Measurements from ENCODE around the gene OPN4.

OPN4 gene

DNA sequence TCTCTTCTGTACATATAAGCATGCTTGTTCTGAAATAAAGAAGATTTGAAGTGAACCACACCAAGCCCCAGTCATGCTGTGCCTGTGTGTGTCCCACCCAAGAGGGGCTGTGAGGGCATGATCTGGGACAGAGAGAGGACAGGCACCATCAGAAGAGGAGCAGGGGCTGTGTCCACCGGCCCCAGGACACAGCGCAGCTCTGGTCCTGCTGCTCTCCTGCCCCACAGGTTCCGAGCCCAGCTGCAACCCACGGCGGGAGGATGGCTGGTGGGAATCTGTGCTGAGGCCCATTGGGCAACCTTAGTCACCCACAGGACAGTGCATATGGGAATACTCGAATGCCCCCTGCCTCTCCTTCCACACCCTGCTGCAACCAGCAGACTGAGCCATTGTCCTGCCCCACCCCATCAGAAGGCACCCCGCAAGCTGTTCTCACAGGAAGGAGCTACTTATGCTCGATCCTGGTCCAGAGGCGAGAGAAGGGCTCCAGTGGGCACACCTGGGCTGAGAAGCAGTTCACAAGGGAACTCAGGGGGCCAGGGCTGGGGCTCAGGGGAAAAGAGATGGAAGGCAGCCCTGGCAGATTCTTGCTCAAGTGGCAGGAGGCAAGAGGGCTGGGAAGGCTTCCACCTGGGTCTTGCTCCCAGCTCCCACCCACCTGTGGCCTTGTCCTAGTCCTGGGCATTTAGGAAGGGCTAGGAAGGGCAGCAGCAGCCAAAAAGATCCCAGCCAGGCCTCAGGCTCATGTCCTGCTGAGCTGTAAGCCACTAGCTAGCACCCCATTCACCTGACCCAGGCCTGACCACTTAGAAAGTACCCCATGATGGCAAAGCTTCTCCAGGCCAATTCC lies 45.9 kb downstream of the OPN4 start:
- DNase-seq (ENCODE audit: low read depth) = no peak

- DNase-seq (ENCODE audit: low read depth) = no peak
Measured at GRCh38 chr10:86700851-86701617, 46.7 kb downstream of the OPN4 start.

DNA sequence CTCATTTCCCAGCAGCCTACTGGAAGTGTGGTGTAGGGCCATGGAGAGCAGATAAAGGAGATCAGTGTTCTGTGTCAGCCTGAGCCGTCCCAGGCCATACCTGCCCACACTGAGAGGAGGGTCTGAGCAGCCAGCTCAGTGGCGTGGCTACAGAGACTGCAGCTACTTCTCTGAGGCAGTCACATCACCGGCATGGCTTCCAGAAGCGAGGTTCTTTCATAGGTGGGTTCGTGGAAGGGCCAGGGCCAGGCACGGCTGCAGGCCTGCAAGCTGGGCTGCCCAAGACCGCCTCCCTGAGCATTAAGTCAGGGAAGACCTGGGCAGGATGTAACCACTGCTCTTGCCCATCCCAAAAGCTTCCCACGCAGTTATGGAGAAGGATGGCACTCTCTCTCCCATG lies 48.8 kb downstream of the OPN4 start:
- DNase-seq (ENCODE audit: low read depth) = no peak

DNA sequence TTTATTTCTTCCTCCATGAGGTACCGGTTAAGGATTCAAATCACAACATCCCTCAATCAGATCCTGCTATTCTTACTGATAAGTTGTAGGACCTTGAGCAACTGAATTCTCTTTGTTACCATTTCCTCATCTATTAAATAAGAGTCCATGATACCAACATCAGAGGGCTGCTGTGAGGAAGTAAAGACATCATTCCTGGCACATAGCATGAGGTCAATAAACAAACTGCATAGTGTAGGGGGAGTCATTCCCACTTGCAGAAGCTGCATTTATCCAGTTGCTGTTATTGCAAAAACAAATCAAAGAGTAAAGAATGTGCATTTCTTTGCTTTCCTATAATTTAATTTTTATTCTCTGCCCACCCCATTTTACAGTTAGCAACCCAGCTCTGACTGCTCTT lies 50.8 kb downstream of the OPN4 start:
- no peak for DNase-seq (ENCODE audit: low read depth)

DNA sequence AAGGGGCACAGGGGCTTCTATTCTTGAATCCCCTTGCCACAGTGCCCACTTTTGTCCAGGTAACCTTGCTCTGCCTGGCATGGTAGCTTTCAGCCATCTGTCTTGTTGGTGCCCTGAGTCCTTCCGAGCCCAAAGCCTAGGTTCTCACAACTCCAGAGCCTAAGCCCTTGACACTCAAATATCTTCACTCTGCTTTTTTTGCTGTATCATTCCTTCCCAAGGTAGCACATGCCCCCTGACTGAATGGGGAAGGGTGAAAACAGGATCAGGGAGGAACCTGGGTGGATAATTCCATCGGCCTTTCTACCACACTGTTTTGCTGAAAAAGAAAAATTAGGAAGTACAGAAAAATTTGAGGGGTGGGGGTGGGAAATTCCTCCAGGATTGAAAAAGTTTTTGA lies 51.6 kb downstream of the OPN4 start:
- no peak for DNase-seq (ENCODE audit: low read depth)

- DNase-seq (ENCODE audit: low read depth) = no peak
Measured at GRCh38 chr10:86706401-86706841, 52.1 kb downstream of the OPN4 start.

DNA sequence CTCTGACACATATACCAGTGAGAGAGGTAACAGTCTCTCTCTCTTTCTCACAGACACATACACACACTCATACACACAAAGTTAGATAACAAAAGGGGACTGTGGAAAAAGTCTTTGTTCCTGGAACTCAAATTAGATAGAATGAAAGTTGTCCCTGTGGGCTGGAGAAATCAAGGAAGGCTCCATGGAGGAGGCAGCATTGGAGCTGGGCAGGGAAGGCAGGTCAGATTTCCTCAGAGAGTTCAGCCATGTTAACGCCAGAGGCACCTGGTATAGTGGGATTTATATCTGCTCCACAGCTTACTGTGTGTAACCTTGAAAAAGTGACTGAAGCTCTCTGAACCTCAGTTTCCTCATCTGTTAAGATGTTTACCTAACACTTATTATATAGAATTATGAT lies 52.6 kb downstream of the OPN4 start:
- no peak for DNase-seq (ENCODE audit: low read depth)

DNA sequence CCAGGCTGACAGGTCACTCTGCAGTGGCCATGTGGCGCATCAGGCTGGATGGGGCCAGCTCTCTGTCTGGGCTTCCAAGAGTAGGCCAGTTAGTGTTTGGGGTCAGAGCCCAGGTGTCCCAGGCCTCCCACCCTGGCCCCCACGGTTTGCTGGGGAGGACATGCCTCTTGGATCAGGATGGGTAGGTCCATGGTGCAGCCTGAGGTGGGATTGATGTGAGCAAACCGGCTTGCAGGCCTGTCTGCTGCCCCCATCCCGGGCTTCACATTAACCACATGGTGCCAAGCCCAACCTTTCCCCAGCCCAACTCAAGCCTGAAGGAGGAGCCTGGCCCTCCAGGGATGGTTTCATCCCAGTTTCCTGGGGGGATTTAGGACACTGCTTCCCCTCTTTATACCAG lies 53.2 kb downstream of the OPN4 start:
- no peak for DNase-seq (ENCODE audit: low read depth)

GRCh38 chr10:86708068-86708782 lies 53.9 kb downstream of the OPN4 start:
- DNase-seq (ENCODE audit: low read depth) = no peak

DNA sequence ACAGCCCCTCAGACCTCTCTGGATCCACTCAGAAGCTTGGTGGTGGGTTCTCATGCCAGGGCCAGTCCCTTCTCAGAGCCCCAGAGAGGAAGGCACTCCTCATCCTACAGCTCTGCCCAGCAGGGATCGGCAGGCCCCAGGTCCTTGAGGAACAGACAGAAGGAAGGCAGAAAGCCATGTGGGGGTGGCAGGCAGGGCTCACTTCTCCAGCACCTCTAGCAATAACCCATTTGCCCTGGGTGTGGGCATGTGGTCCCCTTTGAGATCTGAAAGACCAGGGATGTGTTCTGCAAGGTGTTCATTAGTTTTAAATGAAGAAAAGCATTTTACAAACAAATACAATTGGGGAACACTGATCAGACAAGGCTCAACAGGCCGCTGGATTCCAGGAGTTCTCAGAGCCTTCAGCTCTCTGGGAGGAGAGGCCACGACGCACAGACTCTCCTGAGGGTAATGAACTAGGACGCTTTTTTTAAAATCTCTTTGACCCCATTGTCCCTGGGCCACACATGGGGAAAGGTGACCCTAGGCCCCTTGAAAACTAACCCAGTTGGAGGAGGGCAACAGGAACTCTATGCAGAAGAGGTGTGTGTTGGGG lies 54.5 kb downstream of the OPN4 start:
- DNase-seq (ENCODE audit: low read depth) = no peak

GRCh38 chr10:86709396-86710185 lies 55.2 kb downstream of the OPN4 start:
- no peak for DNase-seq (ENCODE audit: low read depth)

GRCh38 chr10:86710987-86711512 lies 56.7 kb downstream of the OPN4 start:
- peak; percentile 82 for DNase-seq (ENCODE audit: low read depth)

DNA sequence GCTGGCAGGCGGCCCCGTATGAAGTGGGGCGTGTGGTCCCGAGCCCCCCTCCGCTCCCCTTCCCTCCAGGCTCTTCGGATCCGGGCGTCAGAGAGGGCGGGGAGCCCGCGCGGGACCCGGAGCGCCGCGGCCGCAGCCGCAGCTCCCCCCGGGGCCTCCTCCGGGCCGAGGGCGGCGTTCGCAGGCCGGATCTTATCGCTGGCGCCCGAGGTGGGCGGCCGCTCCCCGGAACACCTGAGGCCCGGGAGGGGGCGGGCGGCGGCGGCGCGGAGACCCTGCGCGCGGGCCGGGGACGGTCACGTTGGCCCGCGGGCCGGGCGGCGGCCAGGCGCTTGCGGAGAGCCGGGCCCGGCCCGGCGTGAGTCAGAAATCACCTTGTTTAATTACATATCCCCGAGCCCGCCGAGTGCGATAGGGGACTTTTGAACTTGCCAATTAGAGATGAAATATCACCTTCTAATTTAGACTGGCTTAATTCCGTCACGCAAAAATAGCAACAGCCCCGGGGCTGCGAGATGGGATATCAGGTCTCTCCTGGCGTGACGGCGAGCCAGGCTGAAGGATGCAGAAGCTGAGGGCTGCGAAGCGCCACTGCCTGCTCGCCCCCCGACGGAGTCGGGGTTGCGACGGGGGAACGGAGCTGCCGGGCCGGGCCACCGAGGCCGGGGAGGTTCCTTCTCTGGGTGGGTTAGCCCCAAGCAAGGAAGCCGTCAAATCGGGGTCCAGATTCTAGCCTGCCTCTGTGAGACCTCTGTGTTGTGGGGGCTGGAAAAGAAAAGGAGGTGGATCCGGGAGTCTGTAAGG lies 57.4 kb downstream of the OPN4 start:
- peak; percentile 29 for DNase-seq (ENCODE audit: low read depth)

- no peak for DNase-seq (ENCODE audit: low read depth)
Measured at GRCh38 chr10:86712317-86712707, 58.0 kb downstream of the OPN4 start.

- no peak for DNase-seq (ENCODE audit: low read depth)
Measured at GRCh38 chr10:86715156-86715795, 60.9 kb downstream of the OPN4 start.

GRCh38 chr10:86715836-86716235 lies 61.5 kb downstream of the OPN4 start:
- no peak for DNase-seq (ENCODE audit: low read depth)

Data from amniotic epithelial cell (primary cell).